DOHH2 (cell line): Measurements from ENCODE around the gene DMXL1.

Experiments
- H3F3A ChIP-seq: fragments of 200-600 bp; sonication (generic), shearing (Covaris generic); 2 replicates; pipeline ENCODE4 v1.6.0; 2016; ENCODE audit warnings: antibody characterized with exemption, mild to moderate bottlenecking; ENCODE audit not compliant: control insufficient read depth, insufficient read depth
- H3K27ac ChIP-seq: fragments of 200-600 bp; sonication (generic); 2 replicates; pipeline ENCODE4 v1.5.1; 2014; ENCODE audit warnings: low read depth, mild to moderate bottlenecking, low read length, moderate library complexity
- H3K27me3 ChIP-seq: fragments of 200-600 bp; sonication (generic); 2 replicates; pipeline ENCODE4 v1.6.1; 2014; ENCODE audit warnings: mild to moderate bottlenecking, low read length, mixed read lengths; ENCODE audit not compliant: control insufficient read depth
- H3K36me3 ChIP-seq: fragments of 200-600 bp; sonication (generic); 2 replicates; pipeline ENCODE4 v1.6.1; 2014; ENCODE audit warnings: mild to moderate bottlenecking, low read length, moderate library complexity, mixed read lengths; ENCODE audit not compliant: control insufficient read depth
- H3K4me1 ChIP-seq: fragments of 200-600 bp; sonication (generic); 2 replicates; pipeline ENCODE4 v1.6.1; 2014; ENCODE audit warnings: mild to moderate bottlenecking, low read length, mixed read lengths; ENCODE audit not compliant: control insufficient read depth
- H3K4me2 ChIP-seq: fragments of 200-600 bp; sonication (generic); 2 replicates; pipeline ENCODE4 v1.6.0; 2014; ENCODE audit warnings: mild to moderate bottlenecking, low read length, moderate library complexity
- H3K4me3 ChIP-seq: fragments of 200-600 bp; sonication (generic); 2 replicates; pipeline ENCODE4 v1.5.1; 2014; ENCODE audit warnings: mild to moderate bottlenecking, low read length, mixed read lengths
- H3K79me2 ChIP-seq: fragments of 200-600 bp; sonication (generic); 2 replicates; pipeline ENCODE4 v1.6.1; 2014; ENCODE audit warnings: mild to moderate bottlenecking, low read length, mixed read lengths; ENCODE audit not compliant: control insufficient read depth
- H3K9me2 ChIP-seq: fragments of 200-600 bp; sonication (generic); replicated peaks from 2 replicates; pipeline ENCODE4 v1.6.1; 2014; ENCODE audit warnings: mild to moderate bottlenecking, low read length, mixed read lengths; ENCODE audit not compliant: control insufficient read depth
- H3K9me3 ChIP-seq: fragments of 200-600 bp; sonication (generic); 2 replicates; pipeline ENCODE4 v1.6.1; 2014; ENCODE audit warnings: antibody characterized with exemption, low read length, mixed read lengths; ENCODE audit not compliant: control insufficient read depth, insufficient read depth
- H4K20me1 ChIP-seq: fragments of 200-600 bp; sonication (generic); 2 replicates; pipeline ENCODE4 v1.6.0; 2014; ENCODE audit warnings: low read depth, mild to moderate bottlenecking, antibody characterized with exemption, low read length, moderate library complexity; ENCODE audit not compliant: control insufficient read depth, insufficient read depth
- EZH2phosphoT487 ChIP-seq: fragments of 200-600 bp; sonication (generic); IDR thresholded peaks from 2 replicates; pipeline ENCODE4 v1.6.1; 2017; ENCODE audit warnings: borderline replicate concordance, mild to moderate bottlenecking, antibody characterized with exemption, low read length, moderate library complexity, mixed read lengths
- TF ChIP-seq, protein P1 (sequence below): fragments of 200-600 bp; sonication (generic); IDR thresholded peaks from one replicate; pipeline ENCODE4 v1.5.1; 2014; ENCODE audit warnings: antibody characterized with exemption, mild to moderate bottlenecking, low read depth, low read length; ENCODE audit not compliant: poor library complexity, severe bottlenecking

DMXL1 gene

DNA sequence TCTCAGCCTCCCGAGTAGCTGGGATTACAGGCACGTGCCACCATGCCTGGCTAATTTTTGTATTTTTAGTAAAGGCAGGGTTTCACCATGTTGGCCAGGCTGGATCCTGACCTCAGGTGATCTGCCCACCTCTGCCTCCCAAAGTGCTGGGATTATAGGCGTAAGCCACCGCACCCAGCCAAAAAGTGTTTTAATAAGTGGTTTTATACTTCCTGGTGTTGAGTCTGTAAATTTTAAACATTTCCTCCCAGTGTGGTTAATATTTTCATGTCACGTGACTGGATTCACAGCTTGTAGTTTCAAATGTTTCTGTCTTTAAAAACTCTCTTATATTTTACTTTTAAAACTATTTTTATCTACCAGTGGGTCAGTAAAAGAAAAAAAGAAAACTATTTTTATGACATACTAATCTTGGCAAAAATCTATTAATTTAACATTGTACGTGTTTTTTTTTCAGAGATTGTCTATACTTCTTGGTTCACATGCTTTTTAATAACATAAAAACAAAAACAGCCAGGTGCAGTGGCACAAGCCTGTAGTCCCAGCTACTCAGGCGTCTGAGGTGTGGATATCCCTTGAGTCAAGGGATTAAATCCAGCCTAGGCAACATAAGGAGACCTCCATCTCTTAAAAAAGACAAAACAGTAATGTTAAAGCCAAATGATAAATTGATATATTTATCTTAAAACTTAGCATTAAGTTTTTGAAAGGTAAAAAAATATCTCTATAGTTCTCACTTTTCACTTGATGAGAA is 117.1 kb downstream of the DMXL1 start:
- no peaks in the 10 kb centered on the region for H3K27me3 ChIP-seq
- H4K20me1 ChIP-seq, result no peaks in the 10 kb centered on the region
- no peaks in the 10 kb centered on the region for H3K9me2 ChIP-seq
- H3K36me3 ChIP-seq, result no peaks in the 10 kb centered on the region; the same call in 1 of the 2 replicates
- H3F3A ChIP-seq, result no peaks in the 10 kb centered on the region
- no peak overlapping the region for H3K27ac ChIP-seq
- H3K79me2 ChIP-seq, result no peaks in the 10 kb centered on the region
- no peaks in the 10 kb centered on the region for H3K9me3 ChIP-seq
- TF ChIP-seq, protein P1, sequence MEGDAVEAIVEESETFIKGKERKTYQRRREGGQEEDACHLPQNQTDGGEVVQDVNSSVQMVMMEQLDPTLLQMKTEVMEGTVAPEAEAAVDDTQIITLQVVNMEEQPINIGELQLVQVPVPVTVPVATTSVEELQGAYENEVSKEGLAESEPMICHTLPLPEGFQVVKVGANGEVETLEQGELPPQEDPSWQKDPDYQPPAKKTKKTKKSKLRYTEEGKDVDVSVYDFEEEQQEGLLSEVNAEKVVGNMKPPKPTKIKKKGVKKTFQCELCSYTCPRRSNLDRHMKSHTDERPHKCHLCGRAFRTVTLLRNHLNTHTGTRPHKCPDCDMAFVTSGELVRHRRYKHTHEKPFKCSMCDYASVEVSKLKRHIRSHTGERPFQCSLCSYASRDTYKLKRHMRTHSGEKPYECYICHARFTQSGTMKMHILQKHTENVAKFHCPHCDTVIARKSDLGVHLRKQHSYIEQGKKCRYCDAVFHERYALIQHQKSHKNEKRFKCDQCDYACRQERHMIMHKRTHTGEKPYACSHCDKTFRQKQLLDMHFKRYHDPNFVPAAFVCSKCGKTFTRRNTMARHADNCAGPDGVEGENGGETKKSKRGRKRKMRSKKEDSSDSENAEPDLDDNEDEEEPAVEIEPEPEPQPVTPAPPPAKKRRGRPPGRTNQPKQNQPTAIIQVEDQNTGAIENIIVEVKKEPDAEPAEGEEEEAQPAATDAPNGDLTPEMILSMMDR, result no peak
- TF ChIP-seq EZH2phosphoT487, result no peak
- H3K4me1 ChIP-seq, result peaks cover 12% of the 10 kb centered on the region
- no peak overlapping the region for H3K4me2 ChIP-seq
- H3K4me3 ChIP-seq, result no peak overlapping the region

DNA sequence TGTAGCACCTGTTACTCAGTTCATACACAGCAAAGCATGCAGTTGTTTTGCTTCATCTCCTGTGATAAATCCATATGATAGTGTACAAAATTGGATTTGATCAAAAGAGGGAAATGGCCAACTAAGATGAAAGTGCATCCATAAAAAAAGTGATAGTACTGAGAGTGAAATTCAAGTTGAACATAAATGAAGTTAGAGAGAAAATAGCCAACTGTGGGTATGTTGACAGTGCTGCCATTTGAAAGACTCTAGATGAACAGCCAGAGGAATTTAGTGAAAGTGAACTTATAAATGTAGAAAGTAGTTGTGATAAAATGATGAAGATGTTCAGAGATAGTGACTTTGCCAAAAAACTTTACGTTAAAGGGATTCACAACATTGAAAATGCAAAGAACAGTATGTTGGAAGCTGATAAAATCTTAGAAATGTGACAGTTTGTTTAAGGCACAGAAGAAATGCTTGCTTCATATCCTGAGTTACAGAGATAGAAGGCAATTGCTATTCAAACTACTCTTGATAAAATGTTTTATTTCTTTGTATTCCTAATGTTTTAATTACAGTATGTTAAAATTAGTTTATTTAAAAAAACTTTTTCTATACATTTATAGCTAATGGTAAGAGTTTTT is 119.7 kb downstream of the DMXL1 start:
- Histone ChIP-seq H3K36me3 (peaks cover 9% of the 10 kb centered on the region), H3K4me1 (peaks cover 12% of the 10 kb centered on the region), H4K20me1 (no peaks in the 10 kb centered on the region), H3K79me2 (no peaks in the 10 kb centered on the region), H3F3A (no peaks in the 10 kb centered on the region), H3K9me2 (no peaks in the 10 kb centered on the region), H3K27me3 (no peaks in the 10 kb centered on the region), H3K27ac (no peak overlapping the region), H3K9me3 (no peaks in the 10 kb centered on the region), H3K4me2 (no peak overlapping the region), H3K4me3 (no peak overlapping the region)
- TF ChIP-seq, protein P1, result no peak
- TF ChIP-seq EZH2phosphoT487, result no peak

DNA sequence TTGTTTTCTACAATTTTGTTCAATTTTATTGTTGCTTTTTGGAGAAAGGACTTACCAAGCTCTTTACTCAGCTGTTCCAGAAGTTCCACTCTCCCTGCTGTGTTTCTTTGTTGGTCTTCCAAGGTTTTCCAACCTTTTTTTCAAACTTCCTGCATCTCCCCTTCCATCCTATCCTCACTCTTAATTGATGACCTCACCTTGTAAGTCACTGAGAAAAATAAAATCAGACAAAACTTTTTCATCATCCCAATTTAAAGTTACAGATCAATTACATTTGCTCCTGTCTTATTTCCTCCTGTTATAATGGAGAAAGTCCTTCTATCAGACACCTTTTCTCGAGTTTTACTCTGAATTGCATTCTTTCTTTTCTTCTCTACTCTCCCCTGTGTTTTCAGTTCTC is 121.1 kb downstream of the DMXL1 start:
- Histone ChIP-seq H3K4me2 (no peak overlapping the region), H3K9me2 (no peaks in the 10 kb centered on the region), H3K4me3 (no peak overlapping the region), H3K79me2 (no peaks in the 10 kb centered on the region), H4K20me1 (no peaks in the 10 kb centered on the region), H3K4me1 (peaks cover 12% of the 10 kb centered on the region), H3K36me3 (peaks cover 14% of the 10 kb centered on the region), H3K27me3 (no peaks in the 10 kb centered on the region), H3K9me3 (no peaks in the 10 kb centered on the region), H3F3A (no peaks in the 10 kb centered on the region), H3K27ac (no peak overlapping the region)
- TF ChIP-seq, protein P1, result no peak
- no peak for TF ChIP-seq EZH2phosphoT487
